HG03521 (cell line): ENCODE data around the gene RMC1.
"Not testable (repeated sequence)": the region's sequence is repeated elsewhere in the genome, so short reads cannot be mapped to it uniquely, and the experiment has no call there.

ENCODE experiments used
- ATAC-seq: cut with Tn5 transposase; IDR thresholded peaks from one replicate; pipeline ENCODE4 v1.9.1; 2021; ENCODE audit warnings: mild to moderate bottlenecking, moderate library complexity; ENCODE audit not compliant: unreplicated experiment

Gene RMC1

GRCh38 chr18:23495723-23496440 is 7.4 kb upstream of the RMC1 start:
- no peak for ATAC-seq

- no peak for ATAC-seq
Measured at GRCh38 chr18:23498117-23498516, 5.2 kb upstream of the RMC1 start.

GRCh38 chr18:23498877-23499276 is 4.4 kb upstream of the RMC1 start:
- peak; percentile 27 for ATAC-seq

- ATAC-seq: no peak
Measured at GRCh38 chr18:23499291-23499781, 4.0 kb upstream of the RMC1 start.

- ATAC-seq: no peak
Measured at GRCh38 chr18:23501626-23502025, 1.7 kb upstream of the RMC1 start.

GRCh38 chr18:23502516-23503037 is 734 bp upstream of the RMC1 start:
- ATAC-seq: no peak

GRCh38 chr18:23503963-23504344 is 643 bp downstream of the RMC1 start:
- ATAC-seq: no peak

GRCh38 chr18:23504720-23505119 is 1.4 kb downstream of the RMC1 start:
- ATAC-seq: peak; percentile 27

GRCh38 chr18:23506393-23506792 is 3.1 kb downstream of the RMC1 start:
- no peak for ATAC-seq

- ATAC-seq: not testable (repeated sequence)
Measured at GRCh38 chr18:23510923-23511322, 7.6 kb downstream of the RMC1 start.

- not testable (repeated sequence) for ATAC-seq
Measured at GRCh38 chr18:23512216-23512615, 8.9 kb downstream of the RMC1 start.

GRCh38 chr18:23512641-23513040 is 9.3 kb downstream of the RMC1 start:
- ATAC-seq: no peak

- peak; percentile 59 for ATAC-seq
Measured at GRCh38 chr18:23515911-23516546, 12.7 kb downstream of the RMC1 start.

- ATAC-seq: no peak
Measured at GRCh38 chr18:23519734-23520133, 16.4 kb downstream of the RMC1 start.

- no peak for ATAC-seq
Measured at GRCh38 chr18:23521271-23521670, 18.0 kb downstream of the RMC1 start.

GRCh38 chr18:23521907-23522306 is 18.6 kb downstream of the RMC1 start:
- ATAC-seq: no peak

GRCh38 chr18:23523429-23524212 is 20.3 kb downstream of the RMC1 start:
- no peak for ATAC-seq

GRCh38 chr18:23524213-23524707 is 20.9 kb downstream of the RMC1 start:
- no peak for ATAC-seq

- no peak for ATAC-seq
Measured at GRCh38 chr18:23526501-23527063, 23.3 kb downstream of the RMC1 start.

GRCh38 chr18:23528580-23529472 is 25.5 kb downstream of the RMC1 start:
- ATAC-seq: no peak
